Common myeloid progenitor, CD34-positive (primary cell): Measurements from ENCODE around the gene CDH4.
"Not testable (repeated sequence)": the region's sequence is repeated elsewhere in the genome, so short reads cannot be mapped to it uniquely, and the experiment has no call there.

Source experiments
- CTCF ChIA-PET: fragments of 350-600 bp; sonication (Branson Sonifier 250); formaldehyde crosslinking; loops from one replicate; lab custom pipeline; 2021; ENCODE audit warnings: antibody characterized with exemption; lab: Charles Lee
- POLR2A ChIA-PET: fragments of 350-600 bp; sonication (Branson Sonifier 250); formaldehyde crosslinking; loops from one replicate; lab custom pipeline; 2021; ENCODE audit warnings: antibody characterized with exemption; lab: Charles Lee
- DNase-seq, 3 donors: peaks; one replicate each; pipeline versions ENCODE4 v3.0.0 to v3.0.0-alpha.2; 2013
- H3K27ac ChIP-seq, 2 experiments: 1 replicate in 1 of 2; 2 replicates in 1 of 2; pipeline ENCODE4 v1.7.0; 2013; ENCODE audit warnings: inconsistent platforms in 2 of 2, low read length in 2 of 2, mild to moderate bottlenecking in 2 of 2, low read depth in 1 of 2, moderate library complexity in 1 of 2; ENCODE audit not compliant: severe bottlenecking in 2 of 2, insufficient read depth in 1 of 2, poor library complexity in 1 of 2
- H3K27me3 ChIP-seq, 5 experiments: replicated peaks in 2 of 5; 1 replicate in 3 of 5; 2 replicates in 2 of 5; pipeline versions ENCODE4 v1.6.1 to v1.7.0; 2013; ENCODE audit warnings: low read length in 4 of 5, mild to moderate bottlenecking in 2 of 5, moderate library complexity in 2 of 5, inconsistent platforms in 1 of 5; ENCODE audit not compliant: insufficient read depth in 5 of 5, control insufficient read depth in 4 of 5
- H3K36me3 ChIP-seq, 4 experiments: 1 replicate in 2 of 4; 2 replicates in 2 of 4; pipeline versions ENCODE4 v1.6.1 to v1.7.0; 2013; ENCODE audit warnings: low read length in 3 of 4, control low read depth in 1 of 4, mild to moderate bottlenecking in 1 of 4; ENCODE audit not compliant: control insufficient read depth in 4 of 4, insufficient read depth in 4 of 4
- H3K4me1 ChIP-seq, 4 experiments: 1 replicate in 3 of 4; 2 replicates in 1 of 4; pipeline versions ENCODE4 v1.6.1 to v1.7.1; 2013; ENCODE audit warnings: low read length in 3 of 4, mild to moderate bottlenecking in 3 of 4, control low read depth in 1 of 4, inconsistent platforms in 1 of 4, moderate library complexity in 1 of 4; ENCODE audit not compliant: control insufficient read depth in 4 of 4, insufficient read depth in 4 of 4; ENCODE audit errors: control extremely low read depth in 1 of 4
- H3K4me3 ChIP-seq, 7 experiments: 1 replicate in 4 of 7; 2 replicates in 3 of 7; pipeline versions ENCODE4 v1.5.1 to v1.7.0; 2013; ENCODE audit warnings: mild to moderate bottlenecking in 7 of 7, low read length in 6 of 7, moderate library complexity in 6 of 7, inconsistent platforms in 2 of 7, low read depth in 2 of 7, control low read depth in 1 of 7; ENCODE audit not compliant: insufficient read depth in 4 of 7, control insufficient read depth in 1 of 7; ENCODE audit errors: extremely low read depth in 1 of 7
- H3K9me3 ChIP-seq, 5 experiments: 1 replicate in 4 of 5; 2 replicates in 1 of 5; pipeline versions ENCODE4 v1.6.1 to v1.7.1; 2013; ENCODE audit warnings: low read length in 4 of 5, mild to moderate bottlenecking in 2 of 5, inconsistent platforms in 1 of 5, low read depth in 1 of 5, moderate library complexity in 1 of 5; ENCODE audit not compliant: control insufficient read depth in 4 of 5, insufficient read depth in 2 of 5; ENCODE audit errors: control extremely low read depth in 1 of 5
- WGBS: methylation state at CpG from one replicate; pipeline ENCODE4 v1.1.5; 2013; ENCODE audit not compliant: insufficient coverage; 5-methylcytosine and 5-hydroxymethylcytosine counted together

The CDH4 gene

GRCh38 chr20:61420781-61421180, 168.7 kb downstream of the CDH4 start:
- H3K4me1 ChIP-seq: no peaks in the 10 kb centered on the region
- CTCF ChIA-PET: no interaction called here
- H3K9me3 ChIP-seq: peaks cover 0 to 30% (median 5%) of the 10 kb centered on the region in 5 experiments
- 85% methylated on average over 6 of the region's 7 CpGs for WGBS
- no peaks in the 10 kb centered on the region for H3K27me3 ChIP-seq
- no peaks in the 10 kb centered on the region for H3K36me3 ChIP-seq
- H3K4me3 ChIP-seq: no peak overlapping the region
- DNase-seq: no peak
- no peak overlapping the region for H3K27ac ChIP-seq
- POLR2A ChIA-PET: no interaction called here

- Histone ChIP-seq H3K27ac (no peak overlapping the region), H3K27me3 (peaks cover 0 to 2% (median 0%) of the 10 kb centered on the region in 5 experiments), H3K9me3 (peaks cover 0 to 22% (median 5%) of the 10 kb centered on the region in 5 experiments), H3K4me3 (no peak overlapping the region), H3K4me1 (no peaks in the 10 kb centered on the region), H3K36me3 (no peaks in the 10 kb centered on the region)
- ChIA-PET POLR2A (no interaction called here), CTCF (no interaction called here)
- no peak for DNase-seq
- 70% methylated on average over 13 of the region's 13 CpGs for WGBS
Measured at GRCh38 chr20:61422636-61423425, 170.8 kb downstream of the CDH4 start.

- Histone ChIP-seq H3K9me3 (peaks cover 0 to 16% (median 5%) of the 10 kb centered on the region in 5 experiments), H3K4me3 (no peak overlapping the region), H3K27me3 (peaks cover 0 to 2% (median 0%) of the 10 kb centered on the region in 5 experiments), H3K4me1 (no peaks in the 10 kb centered on the region), H3K27ac (no peak overlapping the region), H3K36me3 (no peaks in the 10 kb centered on the region)
- 96% methylated on average over 4 of the region's 4 CpGs for WGBS
- CTCF ChIA-PET: no interaction called here
- POLR2A ChIA-PET: no interaction called here
- no peak for DNase-seq
Measured at GRCh38 chr20:61424011-61424627, 172.1 kb downstream of the CDH4 start.

- Histone ChIP-seq H3K9me3 (peaks cover 0 to 13% (median 5%) of the 10 kb centered on the region in 5 experiments), H3K27ac (no peak overlapping the region), H3K4me1 (no peaks in the 10 kb centered on the region), H3K27me3 (peaks cover 0 to 2% (median 0%) of the 10 kb centered on the region in 5 experiments), H3K4me3 (no peak overlapping the region), H3K36me3 (no peaks in the 10 kb centered on the region)
- CTCF ChIA-PET: no interaction called here
- WGBS: 92% methylated on average over 25 of the region's 25 CpGs
- DNase-seq: no peak
- POLR2A ChIA-PET: no interaction called here
Measured at GRCh38 chr20:61424628-61425420, 172.8 kb downstream of the CDH4 start.

- H3K9me3 ChIP-seq, H3K36me3 ChIP-seq, H3K4me3 ChIP-seq, CTCF ChIA-PET, POLR2A ChIA-PET, H3K4me1 ChIP-seq, H3K27me3 ChIP-seq, H3K27ac ChIP-seq, DNase-seq: not testable (repeated sequence)
- 95% methylated on average over 18 of the region's 18 CpGs for WGBS
Measured at GRCh38 chr20:61425541-61425991, 173.5 kb downstream of the CDH4 start.

- Histone ChIP-seq H3K27ac (no peak overlapping the region), H3K27me3 (peaks cover 0 to 13% (median 1%) of the 10 kb centered on the region in 5 experiments), H3K9me3 (peaks cover 0 to 5% (median 4%) of the 10 kb centered on the region in 5 experiments), H3K4me1 (no peaks in the 10 kb centered on the region), H3K36me3 (no peaks in the 10 kb centered on the region), H3K4me3 (no peak overlapping the region)
- ChIA-PET CTCF (no interaction called here), POLR2A (no interaction called here)
- WGBS: 96% methylated on average over 8 of the region's 8 CpGs
- no peak for DNase-seq
Measured at GRCh38 chr20:61426352-61426751, 174.3 kb downstream of the CDH4 start.
